Measurements from ENCODE around the gene EZH2. TPM values are rescaled to one million over a fixed set of nuclear protein-coding genes. Genes with fewer than 3 reads are reported as not detected.

The EZH2 gene
- total and polyA plus RNA-seq, 4 donors, result 2.0 to 21.3 (median 2.5) TPM

- H3K9me3 ChIP-seq (ENCODE audit: control insufficient read depth in 4 of 4, low read length in 3 of 4), result no peaks in the 10 kb centered on the region
- no peak for DNase-seq (ENCODE audit: low spot score)
- H3K27me3 ChIP-seq (ENCODE audit: control insufficient read depth in 4 of 4, insufficient read depth in 4 of 4, low read length in 3 of 4), result no peaks in the 10 kb centered on the region
- TF ChIP-seq REST (IDR thresholded peaks at IDR 0.05) (no peak), EGR1 (IDR thresholded peaks at IDR 0.05; ENCODE audit: low read depth in 2 of 2) (no peak), FOXA2 (IDR thresholded peaks at IDR 0.05) (no peak), HNF4G (IDR thresholded peaks at IDR 0.05) (no peak), RXRA (IDR thresholded peaks at IDR 0.05) (no peak)
- TF ChIP-seq, protein P1, sequence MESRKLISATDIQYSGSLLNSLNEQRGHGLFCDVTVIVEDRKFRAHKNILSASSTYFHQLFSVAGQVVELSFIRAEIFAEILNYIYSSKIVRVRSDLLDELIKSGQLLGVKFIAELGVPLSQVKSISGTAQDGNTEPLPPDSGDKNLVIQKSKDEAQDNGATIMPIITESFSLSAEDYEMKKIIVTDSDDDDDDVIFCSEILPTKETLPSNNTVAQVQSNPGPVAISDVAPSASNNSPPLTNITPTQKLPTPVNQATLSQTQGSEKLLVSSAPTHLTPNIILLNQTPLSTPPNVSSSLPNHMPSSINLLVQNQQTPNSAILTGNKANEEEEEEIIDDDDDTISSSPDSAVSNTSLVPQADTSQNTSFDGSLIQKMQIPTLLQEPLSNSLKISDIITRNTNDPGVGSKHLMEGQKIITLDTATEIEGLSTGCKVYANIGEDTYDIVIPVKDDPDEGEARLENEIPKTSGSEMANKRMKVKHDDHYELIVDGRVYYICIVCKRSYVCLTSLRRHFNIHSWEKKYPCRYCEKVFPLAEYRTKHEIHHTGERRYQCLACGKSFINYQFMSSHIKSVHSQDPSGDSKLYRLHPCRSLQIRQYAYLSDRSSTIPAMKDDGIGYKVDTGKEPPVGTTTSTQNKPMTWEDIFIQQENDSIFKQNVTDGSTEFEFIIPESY (IDR thresholded peaks at IDR 0.05), result no peak
- TF ChIP-seq, protein P2, sequence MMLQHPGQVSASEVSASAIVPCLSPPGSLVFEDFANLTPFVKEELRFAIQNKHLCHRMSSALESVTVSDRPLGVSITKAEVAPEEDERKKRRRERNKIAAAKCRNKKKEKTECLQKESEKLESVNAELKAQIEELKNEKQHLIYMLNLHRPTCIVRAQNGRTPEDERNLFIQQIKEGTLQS (IDR thresholded peaks at IDR 0.05), result no peak
- no peaks in the 10 kb centered on the region for H3K36me3 ChIP-seq (ENCODE audit: control insufficient read depth in 4 of 4, insufficient read depth in 3 of 4, low read depth in 1 of 4, low read length in 3 of 4)
- no peak overlapping the region for H3K9ac ChIP-seq (ENCODE audit: low read depth in 1 of 2, low read length in 2 of 2)
- 90% methylated on average over 10 of the region's 10 CpGs for WGBS
- no peak overlapping the region for H3K27ac ChIP-seq (ENCODE audit: low read depth in 1 of 2, low read length in 2 of 2)
- no peaks in the 10 kb centered on the region for H3K4me1 ChIP-seq (ENCODE audit: control insufficient read depth in 4 of 4, insufficient read depth in 4 of 4, low read length in 3 of 4)
- H3K4me3 ChIP-seq (ENCODE audit: low read depth in 1 of 3, low read length in 3 of 3), result no peak overlapping the region
Observed at GRCh38 chr7:148930335-148930734, 46.2 kb upstream of the EZH2 start.

DNA sequence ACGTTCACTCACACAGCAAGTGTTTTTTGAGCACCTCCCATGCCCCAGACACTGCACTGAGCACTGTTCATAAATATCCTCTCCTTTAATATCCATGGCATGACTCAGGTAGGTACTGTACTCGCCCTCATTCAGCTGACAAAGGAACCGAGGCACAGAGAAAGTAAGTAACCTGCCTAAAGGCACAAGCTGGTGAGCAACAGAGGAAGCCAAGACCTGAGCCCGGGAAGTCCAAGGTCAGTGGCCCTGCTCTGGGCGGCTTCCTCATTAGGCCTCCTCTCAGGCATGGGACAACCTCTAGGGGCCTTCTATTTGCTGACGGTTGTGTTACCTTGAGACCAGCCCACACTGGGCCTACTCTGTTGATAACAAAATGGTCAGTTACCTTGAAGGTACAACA lies 45.1 kb upstream of the EZH2 start:
- Histone ChIP-seq H3K36me3 (ENCODE audit: control insufficient read depth in 4 of 4, insufficient read depth in 3 of 4, low read depth in 1 of 4, low read length in 3 of 4) (no peaks in the 10 kb centered on the region), H3K4me1 (ENCODE audit: control insufficient read depth in 4 of 4, insufficient read depth in 4 of 4, low read length in 3 of 4) (no peaks in the 10 kb centered on the region), H3K4me3 (ENCODE audit: low read depth in 1 of 3, low read length in 3 of 3) (no peak overlapping the region), H3K27ac (ENCODE audit: low read depth in 1 of 2, low read length in 2 of 2) (no peak overlapping the region), H3K9ac (ENCODE audit: low read depth in 1 of 2, low read length in 2 of 2) (no peak overlapping the region), H3K9me3 (ENCODE audit: control insufficient read depth in 4 of 4, low read length in 3 of 4) (no peaks in the 10 kb centered on the region), H3K27me3 (ENCODE audit: control insufficient read depth in 4 of 4, insufficient read depth in 4 of 4, low read length in 3 of 4) (no peaks in the 10 kb centered on the region)
- TF ChIP-seq HNF4A (conservative IDR thresholded peaks at IDR 0.05), result no peak
- no peak for TF ChIP-seq FOXA2 (IDR thresholded peaks at IDR 0.05)
- TF ChIP-seq, protein P3, sequence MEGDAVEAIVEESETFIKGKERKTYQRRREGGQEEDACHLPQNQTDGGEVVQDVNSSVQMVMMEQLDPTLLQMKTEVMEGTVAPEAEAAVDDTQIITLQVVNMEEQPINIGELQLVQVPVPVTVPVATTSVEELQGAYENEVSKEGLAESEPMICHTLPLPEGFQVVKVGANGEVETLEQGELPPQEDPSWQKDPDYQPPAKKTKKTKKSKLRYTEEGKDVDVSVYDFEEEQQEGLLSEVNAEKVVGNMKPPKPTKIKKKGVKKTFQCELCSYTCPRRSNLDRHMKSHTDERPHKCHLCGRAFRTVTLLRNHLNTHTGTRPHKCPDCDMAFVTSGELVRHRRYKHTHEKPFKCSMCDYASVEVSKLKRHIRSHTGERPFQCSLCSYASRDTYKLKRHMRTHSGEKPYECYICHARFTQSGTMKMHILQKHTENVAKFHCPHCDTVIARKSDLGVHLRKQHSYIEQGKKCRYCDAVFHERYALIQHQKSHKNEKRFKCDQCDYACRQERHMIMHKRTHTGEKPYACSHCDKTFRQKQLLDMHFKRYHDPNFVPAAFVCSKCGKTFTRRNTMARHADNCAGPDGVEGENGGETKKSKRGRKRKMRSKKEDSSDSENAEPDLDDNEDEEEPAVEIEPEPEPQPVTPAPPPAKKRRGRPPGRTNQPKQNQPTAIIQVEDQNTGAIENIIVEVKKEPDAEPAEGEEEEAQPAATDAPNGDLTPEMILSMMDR (IDR thresholded peaks at IDR 0.05; ENCODE audit: low read depth, low read length, missing input control), result no peak
- no peak for TF ChIP-seq YY1 (IDR thresholded peaks at IDR 0.05)
- no peak for DNase-seq (ENCODE audit: low spot score)
- WGBS, result 94% methylated on average over 6 of the region's 6 CpGs

Data from liver (tissue), 9 donors.